KMS-11 (cell line): ENCODE measurements around the gene TCP1.
"Not testable (repeated sequence)": the region's sequence is repeated elsewhere in the genome, so short reads cannot be mapped to it uniquely, and the experiment has no call there.

ENCODE experiments used
- H2AFZ ChIP-seq: fragments of 200-600 bp; sonication (generic); 2 replicates; pipeline ENCODE4 v1.6.1; 2016; ENCODE audit warnings: antibody characterized with exemption, mixed run types, low read depth
- H3K27ac ChIP-seq: fragments of 200-600 bp; sonication (generic); 2 replicates; pipeline ENCODE4 v1.6.1; 2016; ENCODE audit warnings: mild to moderate bottlenecking, mixed run types
- H3K27me3 ChIP-seq: fragments of 200-600 bp; sonication (generic); 2 replicates; pipeline ENCODE4 v1.6.1; 2017; ENCODE audit warnings: mild to moderate bottlenecking, low read depth, mixed run types, moderate library complexity; ENCODE audit not compliant: insufficient read depth
- H3K36me3 ChIP-seq: fragments of 200-600 bp; sonication (generic); 2 replicates; pipeline ENCODE4 v1.6.1; 2017; ENCODE audit warnings: mild to moderate bottlenecking, mixed run types; ENCODE audit not compliant: insufficient read depth
- H3K4me1 ChIP-seq: fragments of 200-600 bp; sonication (generic); 2 replicates; pipeline ENCODE4 v1.6.1; 2016; ENCODE audit warnings: mild to moderate bottlenecking, low read depth, mixed run types; ENCODE audit not compliant: poor library complexity, severe bottlenecking
- H3K4me2 ChIP-seq: fragments of 200-600 bp; sonication (generic); 2 replicates; pipeline ENCODE4 v1.7.0; 2016; ENCODE audit warnings: mild to moderate bottlenecking, mixed run types
- H3K4me3 ChIP-seq: fragments of 200-600 bp; sonication (generic); IDR thresholded peaks from 2 replicates; pipeline ENCODE4 v1.6.1; 2017; ENCODE audit warnings: low read depth, low read length, mixed read lengths; ENCODE audit not compliant: insufficient read depth
- H3K79me2 ChIP-seq: fragments of 200-600 bp; sonication (generic); 2 replicates; pipeline ENCODE4 v1.6.1; 2016; ENCODE audit warnings: low read depth, mixed run types; ENCODE audit not compliant: insufficient read depth
- H3K9ac ChIP-seq: fragments of 200-600 bp; sonication (generic); 2 replicates; pipeline ENCODE4 v1.6.1; 2016; ENCODE audit warnings: mild to moderate bottlenecking, mixed run types
- H4K20me1 ChIP-seq: fragments of 200-600 bp; sonication (generic); 2 replicates; pipeline ENCODE4 v1.6.1; 2016; ENCODE audit warnings: mild to moderate bottlenecking, mixed run types; ENCODE audit not compliant: insufficient read depth
- CTCF ChIP-seq: fragments of 200-600 bp; sonication (generic); conservative IDR thresholded peaks from 2 replicates; pipeline ENCODE4 v1.6.1; 2017; ENCODE audit warnings: low read depth, mild to moderate bottlenecking, antibody characterized with exemption, low read length, moderate library complexity, mixed read lengths

Gene TCP1

GRCh38 chr6:159754959-159755914 lies 34.2 kb downstream of the TCP1 start:
- no peaks in the 10 kb centered on the region for H3K36me3 ChIP-seq
- H3K27ac ChIP-seq = no peak overlapping the region
- no peaks in the 10 kb centered on the region for H3K79me2 ChIP-seq

GRCh38 chr6:159754401-159754800 lies 35.0 kb downstream of the TCP1 start:
- Histone ChIP-seq H4K20me1 (0 out of 2 replicates have a peak, but pooled peaks cover 3% of the 10 kb centered on the region), H3K27ac (no peak overlapping the region), H3K4me3 (no peak overlapping the region), H3K27me3 (no peaks in the 10 kb centered on the region), H3K4me2 (no peak overlapping the region), H3K4me1 (no peaks in the 10 kb centered on the region), H3K9ac (no peak overlapping the region), H2AFZ (no peak overlapping the region), H3K79me2 (no peaks in the 10 kb centered on the region), H3K36me3 (no peaks in the 10 kb centered on the region)
- TF ChIP-seq CTCF = no peak

More at GRCh38 chr6:159754959-159755914, 34.2 kb downstream of the TCP1 start:
- no peak overlapping the region for H3K9ac ChIP-seq
- TF ChIP-seq CTCF = no peak
- H3K4me1 ChIP-seq = peaks cover 5% of the 10 kb centered on the region
- H4K20me1 ChIP-seq = 0 out of 2 replicates have a peak, but pooled peaks cover 3% of the 10 kb centered on the region
- no peak overlapping the region for H2AFZ ChIP-seq
- no peaks in the 10 kb centered on the region for H3K27me3 ChIP-seq
- H3K4me3 ChIP-seq = no peak overlapping the region
- H3K4me2 ChIP-seq = no peak overlapping the region

GRCh38 chr6:159753081-159753872 lies 36.1 kb downstream of the TCP1 start:
- H3K79me2 ChIP-seq = no peaks in the 10 kb centered on the region
- no peaks in the 10 kb centered on the region for H3K27me3 ChIP-seq
- no peak overlapping the region for H3K27ac ChIP-seq
- H3K4me2 ChIP-seq = no peak overlapping the region
- no peak overlapping the region for H3K9ac ChIP-seq
- H3K4me1 ChIP-seq = no peaks in the 10 kb centered on the region
- TF ChIP-seq CTCF = no peak
- H2AFZ ChIP-seq = no peak overlapping the region
- H4K20me1 ChIP-seq = 0 out of 2 replicates have a peak, but pooled peaks cover 3% of the 10 kb centered on the region
- H3K36me3 ChIP-seq = no peaks in the 10 kb centered on the region
- H3K4me3 ChIP-seq = no peak overlapping the region

GRCh38 chr6:159751448-159751847 lies 38.0 kb downstream of the TCP1 start:
- peaks cover 8% of the 10 kb centered on the region; the same call in 1 of the 2 replicates for H4K20me1 ChIP-seq
- TF ChIP-seq CTCF = no peak
- H3K27me3 ChIP-seq = no peaks in the 10 kb centered on the region
- no peak overlapping the region for H2AFZ ChIP-seq
- peaks cover 11% of the 10 kb centered on the region for H3K36me3 ChIP-seq
- peaks cover 3% of the 10 kb centered on the region; the same call in 1 of the 2 replicates for H3K79me2 ChIP-seq
- no peaks in the 10 kb centered on the region for H3K4me1 ChIP-seq
- H3K9ac ChIP-seq = no peak overlapping the region
- no peak overlapping the region for H3K4me2 ChIP-seq
- H3K4me3 ChIP-seq = no peak overlapping the region
- H3K27ac ChIP-seq = no peak overlapping the region

- not testable (repeated sequence) for H2AFZ ChIP-seq, H3K4me2 ChIP-seq, H3K4me3 ChIP-seq, H3K27ac ChIP-seq, H3K9ac ChIP-seq, H3K4me1 ChIP-seq, H4K20me1 ChIP-seq, H3K27me3 ChIP-seq
- peaks cover 17% of the 10 kb centered on the region for H3K79me2 ChIP-seq
- H3K36me3 ChIP-seq = peaks cover 21% of the 10 kb centered on the region
Observed at GRCh38 chr6:159748127-159748526, 41.3 kb downstream of the TCP1 start.
